Activated gamma-delta T cell (primary cell): ENCODE results near the gene CDC45.
"Not testable (repeated sequence)": the region's sequence is repeated elsewhere in the genome, so short reads cannot be mapped to it uniquely, and the experiment has no call there.

ENCODE experiments used
- DNase-seq: peaks from one replicate; lab custom pipeline; 2025; lab: John Stamatoyannopoulos, UW
- total RNA-seq, 2 donors: gene quantifications; one replicate each; lab custom pipeline; 2026; lab: John Stamatoyannopoulos, UW

Gene CDC45, protein sequence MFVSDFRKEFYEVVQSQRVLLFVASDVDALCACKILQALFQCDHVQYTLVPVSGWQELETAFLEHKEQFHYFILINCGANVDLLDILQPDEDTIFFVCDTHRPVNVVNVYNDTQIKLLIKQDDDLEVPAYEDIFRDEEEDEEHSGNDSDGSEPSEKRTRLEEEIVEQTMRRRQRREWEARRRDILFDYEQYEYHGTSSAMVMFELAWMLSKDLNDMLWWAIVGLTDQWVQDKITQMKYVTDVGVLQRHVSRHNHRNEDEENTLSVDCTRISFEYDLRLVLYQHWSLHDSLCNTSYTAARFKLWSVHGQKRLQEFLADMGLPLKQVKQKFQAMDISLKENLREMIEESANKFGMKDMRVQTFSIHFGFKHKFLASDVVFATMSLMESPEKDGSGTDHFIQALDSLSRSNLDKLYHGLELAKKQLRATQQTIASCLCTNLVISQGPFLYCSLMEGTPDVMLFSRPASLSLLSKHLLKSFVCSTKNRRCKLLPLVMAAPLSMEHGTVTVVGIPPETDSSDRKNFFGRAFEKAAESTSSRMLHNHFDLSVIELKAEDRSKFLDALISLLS
- 0.61 to 2.4 reads per million in 2 donors for total RNA-seq

DNA sequence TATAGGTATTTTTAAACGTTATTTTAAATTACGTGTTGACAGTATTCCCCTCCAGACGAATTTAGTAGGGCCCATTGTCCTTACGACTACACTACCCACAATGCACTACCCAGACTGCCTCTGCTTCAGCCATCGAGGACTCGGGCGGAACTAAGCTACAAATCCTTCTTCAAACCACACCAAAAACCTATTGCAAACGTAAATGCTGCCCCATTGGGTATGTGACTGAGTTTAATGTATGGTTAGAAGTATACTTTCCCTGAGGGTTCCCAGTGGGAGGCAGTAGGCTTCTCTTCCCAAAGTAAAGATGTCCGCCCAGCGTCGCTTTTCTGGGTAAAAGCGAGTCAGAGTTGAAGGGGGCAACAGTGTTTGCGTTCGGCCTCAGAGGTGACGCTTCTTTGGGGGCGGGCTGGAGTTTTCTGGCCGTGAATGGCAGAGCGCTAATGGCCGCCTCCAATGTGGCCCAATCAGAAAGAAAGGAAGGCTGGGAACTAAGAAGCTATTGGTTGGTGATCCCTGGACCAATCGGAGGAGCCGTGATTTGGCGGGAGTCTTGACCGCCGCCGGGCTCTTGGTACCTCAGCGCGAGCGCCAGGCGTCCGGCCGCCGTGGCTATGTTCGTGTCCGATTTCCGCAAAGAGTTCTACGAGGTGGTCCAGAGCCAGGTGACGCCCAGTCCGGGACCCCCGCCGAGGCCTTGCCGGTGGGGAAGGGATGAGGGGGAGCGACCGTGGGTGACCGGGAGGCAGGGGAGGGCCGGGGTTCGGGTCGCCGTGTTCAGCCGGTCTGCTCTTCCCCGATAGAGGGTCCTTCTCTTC lies at the start of gene CDC45:
Gene CDC45, plus strand, starts transcription at position 566 of the 818 bp plus-strand sequence. Its CDS starts 49 bp downstream, at position 615.
- peak; percentile 53 for DNase-seq

GRCh38 chr22:19429950-19430889 lies 49.5 kb upstream of the CDC45 start:
- DNase-seq, result no peak

DNA sequence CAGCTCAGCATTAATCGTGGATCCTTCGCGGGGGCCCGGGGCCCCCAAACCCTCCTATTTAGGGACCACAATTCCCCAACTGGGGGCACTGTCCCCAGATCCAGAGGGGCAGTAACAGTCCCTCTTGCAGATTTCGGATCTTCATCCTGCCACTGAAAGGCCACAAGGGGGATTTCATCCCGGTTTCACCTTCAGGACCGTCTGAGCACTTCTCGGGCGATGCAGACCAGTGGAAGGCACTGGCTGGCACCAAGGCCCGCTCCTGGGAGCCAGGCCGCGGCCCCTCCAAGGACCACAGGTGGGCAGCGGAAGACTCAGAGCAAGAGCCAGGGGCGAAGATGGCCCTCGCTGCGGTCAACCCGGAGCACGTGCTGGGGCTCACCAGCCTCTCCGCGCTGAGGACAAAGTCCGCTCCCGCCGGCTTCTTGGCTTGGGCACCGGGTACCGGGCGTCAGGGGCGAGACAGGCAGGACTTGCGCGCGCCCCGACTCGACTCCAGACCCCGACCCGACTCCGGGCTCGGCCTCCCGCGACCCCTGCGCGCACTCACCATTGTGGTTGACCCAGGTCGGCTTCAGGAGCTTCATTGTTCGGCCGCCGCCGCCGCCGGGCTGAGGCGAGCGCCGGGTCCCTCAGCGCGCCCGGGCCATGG lies 48.7 kb upstream of the CDC45 start:
- no peak for DNase-seq

DNA sequence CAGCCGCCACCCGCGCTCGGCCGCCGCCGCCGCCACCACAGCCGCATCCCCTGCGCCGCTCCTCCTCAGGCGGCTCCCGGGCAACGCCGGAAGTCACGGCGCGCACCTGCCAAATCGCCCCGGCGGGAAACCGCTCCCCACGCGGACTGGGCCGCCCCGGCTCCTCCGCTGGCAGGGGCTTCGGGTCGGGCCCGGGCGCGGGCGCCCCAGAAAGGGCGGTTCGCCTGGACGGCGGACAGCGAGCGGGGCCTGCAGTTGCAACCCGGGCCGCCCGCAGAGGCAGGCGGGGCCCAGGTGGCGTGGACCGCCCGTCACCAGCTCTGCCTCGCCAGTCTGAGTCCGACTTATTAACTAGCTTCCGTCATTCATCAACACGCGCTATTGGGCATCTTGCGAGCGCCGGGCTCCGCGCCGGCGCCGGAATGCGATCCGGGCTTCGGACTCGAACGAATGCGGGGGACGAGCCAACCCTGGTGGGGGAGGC lies 48.0 kb upstream of the CDC45 start, which contains the start of gene HIRA:
Gene HIRA, minus strand, starts transcription at position 85 of the 484 bp plus-strand sequence. CDS start 257 bp downstream, outside the sequence.
- DNase-seq, result peak; percentile 78

GRCh38 chr22:19432133-19432851 lies 47.4 kb upstream of the CDC45 start, which contains the start of gene MRPL40:
Gene MRPL40, plus strand, starts transcription at chr22:19432545. Its CDS starts 10 bp downstream, at chr22:19432555.
- peak; percentile 77 for DNase-seq

DNA sequence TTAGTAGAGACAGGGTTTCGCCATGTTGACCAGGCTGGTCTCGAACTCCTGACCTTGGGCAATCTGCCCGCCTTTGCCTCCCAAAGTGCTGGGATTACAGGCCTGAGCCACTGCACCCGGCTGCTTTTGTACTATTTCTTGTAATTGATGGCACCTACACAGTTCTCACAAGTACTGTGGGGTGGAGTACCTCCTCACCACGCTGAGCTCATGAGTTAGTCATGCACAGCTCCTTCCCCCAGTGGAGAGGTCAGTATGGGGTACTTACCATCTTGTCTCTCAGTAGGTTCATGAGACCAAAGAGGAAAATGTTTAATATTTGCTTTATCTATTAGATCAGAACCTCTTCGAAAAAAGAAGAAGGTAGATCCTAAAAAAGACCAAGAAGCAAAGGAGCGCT lies 45.3 kb upstream of the CDC45 start:
- DNase-seq, result no peak

DNA sequence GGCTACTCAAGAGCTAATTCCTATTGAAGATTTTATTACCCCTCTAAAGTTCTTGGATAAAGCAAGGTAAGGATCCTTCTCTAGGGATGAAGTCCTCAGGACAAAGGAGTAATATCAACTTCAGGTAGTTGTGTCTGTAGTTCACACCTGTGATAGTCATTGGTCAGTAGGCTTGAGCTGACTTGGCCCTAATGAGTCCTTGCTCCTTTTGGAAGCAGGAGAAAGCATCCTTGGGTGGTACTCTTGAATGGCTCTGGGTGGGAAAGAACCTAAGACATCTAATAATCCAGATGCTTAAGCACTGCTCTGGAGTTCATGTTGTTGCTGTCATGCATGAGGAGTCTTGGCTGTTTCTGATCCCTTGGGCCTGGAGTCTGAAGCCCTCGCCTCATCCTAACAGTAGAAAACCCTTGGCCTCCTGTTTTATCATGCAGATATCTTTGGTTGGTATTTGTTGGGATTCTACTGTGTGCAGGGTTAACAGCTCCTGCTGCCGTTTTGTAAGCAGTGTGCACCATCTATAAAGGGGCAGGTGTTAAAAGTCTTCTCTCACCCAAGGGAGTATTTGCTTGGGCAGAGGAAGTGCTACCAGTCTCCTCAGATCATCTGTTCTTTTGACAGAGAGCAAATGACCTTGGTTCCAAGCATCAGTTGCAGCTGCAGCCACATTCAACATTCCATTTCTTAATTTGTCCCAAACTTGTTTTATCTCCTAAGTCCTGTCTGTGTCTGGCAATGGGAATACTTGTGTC lies 44.7 kb upstream of the CDC45 start:
- no peak for DNase-seq

GRCh38 chr22:19436444-19437161 lies 43.1 kb upstream of the CDC45 start:
- DNase-seq, result not testable (repeated sequence)

- DNase-seq, result no peak
Observed at GRCh38 chr22:19438298-19438697, 41.4 kb upstream of the CDC45 start.

DNA sequence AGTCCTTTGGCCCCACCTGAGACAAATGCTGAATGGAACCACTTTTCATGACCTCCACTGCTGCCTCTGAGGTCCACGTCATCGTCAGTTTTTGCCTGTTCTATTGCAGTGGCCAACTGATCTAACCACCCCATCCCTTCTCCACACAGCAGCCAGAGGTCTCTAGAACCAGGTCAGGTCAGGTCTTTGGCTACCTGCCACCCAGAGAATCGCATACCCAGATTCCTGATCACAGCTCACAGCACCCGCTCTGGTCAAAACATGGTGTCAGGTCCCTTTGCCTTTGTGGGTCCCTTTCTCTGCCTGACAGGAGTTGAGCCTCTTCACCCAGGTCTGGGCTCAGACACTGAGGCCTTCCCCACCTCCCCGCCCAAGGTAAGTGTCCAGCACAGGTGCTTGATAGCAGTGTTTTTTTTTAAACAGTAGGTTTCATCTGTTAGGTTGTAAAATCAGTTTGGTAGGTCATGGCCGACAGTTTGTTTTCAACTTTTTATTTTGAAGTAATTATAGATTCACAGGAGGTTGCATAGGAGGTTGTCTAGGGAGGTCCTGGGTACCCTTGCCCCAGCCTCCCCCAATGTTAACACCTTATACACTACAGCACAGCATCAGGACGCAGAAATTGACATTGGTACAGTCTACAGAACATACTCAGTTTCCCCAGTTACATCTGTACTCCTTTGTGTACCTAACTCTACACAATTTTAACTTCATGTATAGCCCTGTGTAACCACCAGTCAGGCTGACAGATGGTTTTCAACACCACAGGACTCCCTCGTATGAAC lies 39.1 kb upstream of the CDC45 start:
- no peak for DNase-seq

DNA sequence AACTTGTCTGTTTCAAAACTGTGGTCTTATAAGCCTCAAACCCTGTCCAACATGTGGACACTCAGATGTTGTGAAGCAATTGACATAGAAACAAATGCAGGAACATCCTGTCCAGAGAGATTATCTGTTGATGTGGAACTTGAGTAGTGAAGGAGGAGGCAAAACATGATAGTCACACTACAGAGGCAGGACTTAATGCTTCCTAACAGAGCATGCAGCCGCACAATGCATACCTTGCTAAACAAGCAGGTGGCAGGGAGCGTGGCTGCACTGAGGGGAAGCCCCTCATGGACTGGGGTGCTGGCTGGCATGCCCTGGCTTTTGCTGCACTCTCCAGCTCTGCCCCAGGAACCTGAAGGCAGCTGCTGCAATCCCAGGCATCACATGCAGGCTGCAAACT lies 37.6 kb upstream of the CDC45 start:
- DNase-seq, result no peak

GRCh38 chr22:19443544-19444211 lies 36.0 kb upstream of the CDC45 start:
- DNase-seq, result no peak

- not testable (repeated sequence) for DNase-seq
Observed at GRCh38 chr22:19445279-19445982, 34.3 kb upstream of the CDC45 start.

- no peak for DNase-seq
Observed at GRCh38 chr22:19446603-19447329, 33.0 kb upstream of the CDC45 start.

DNA sequence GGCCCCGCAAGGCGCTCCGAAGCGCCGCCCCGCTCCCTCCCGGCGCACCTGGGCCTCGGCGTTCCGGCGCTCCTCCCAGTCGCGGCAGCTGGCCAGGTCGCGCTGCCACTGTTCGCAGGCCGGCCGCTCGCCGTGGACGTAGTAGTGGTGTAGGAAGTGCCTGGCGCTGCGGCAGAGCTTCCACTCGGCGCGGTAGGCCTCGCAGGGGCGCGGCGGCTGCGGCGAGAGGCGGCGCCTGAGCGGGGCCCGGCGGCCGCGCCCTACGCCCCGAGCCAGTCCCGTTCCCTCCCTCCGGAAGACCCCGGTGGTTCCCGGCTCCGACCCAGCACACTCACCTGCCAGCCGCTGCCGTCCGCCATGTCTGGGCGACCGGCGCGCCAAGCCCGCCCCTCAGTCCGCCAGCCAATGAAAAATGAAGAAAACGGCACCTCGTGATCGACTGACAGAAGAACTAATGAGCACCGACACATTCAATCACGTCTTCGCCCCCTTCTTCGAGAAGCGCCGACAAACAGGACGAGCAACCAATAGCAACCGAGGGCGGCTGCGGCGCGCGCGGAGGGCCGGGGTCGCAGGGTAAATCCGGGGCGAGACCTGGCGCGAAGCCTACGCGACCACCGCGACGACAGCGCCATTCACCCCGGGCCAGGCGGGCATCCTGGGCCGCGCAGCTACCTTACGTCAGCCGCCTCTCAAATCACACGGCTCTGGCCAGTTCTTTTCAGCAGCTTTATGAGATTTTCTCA lies 32.2 kb upstream of the CDC45 start, which contains the start of gene C22orf39:
Gene C22orf39, minus strand, starts transcription at position 382 of the 746 bp plus-strand sequence. Its CDS starts 23 bp downstream, at position 359.
- DNase-seq, result peak; percentile 84
